Neural cell (in vitro differentiated cells): ENCODE results near the gene LAYN. TPM values are rescaled to one million over a fixed set of nuclear protein-coding genes. Genes with fewer than 3 reads are reported as not detected.

ENCODE experiments used
- H2AFZ ChIP-seq: fragments of 200-600, 300-800 bp; sonication (generic), shearing (Covaris generic); 2 replicates; pipeline ENCODE4 v1.6.0; 2014; ENCODE audit warnings: low read depth, mild to moderate bottlenecking, antibody characterized with exemption, low read length, moderate library complexity
- H3F3A ChIP-seq: fragments of 200-600 bp; shearing (Covaris generic); 2 replicates; pipeline ENCODE4 v1.6.1; 2016; ENCODE audit warnings: mild to moderate bottlenecking, moderate library complexity, mixed read lengths, antibody characterized with exemption, low read length; ENCODE audit not compliant: insufficient read depth, poor library complexity, severe bottlenecking
- H3K27ac ChIP-seq: fragments of 200-600, 300-800 bp; sonication (generic), shearing (Covaris generic); 2 replicates; pipeline ENCODE4 v1.5.1; 2014; ENCODE audit warnings: mild to moderate bottlenecking, low read length, moderate library complexity
- H3K27me3 ChIP-seq: fragments of 300-800, 200-600 bp; sonication (generic), shearing (Covaris generic); 2 replicates; pipeline ENCODE4 v1.6.0; 2014; ENCODE audit warnings: mild to moderate bottlenecking, low read depth, low read length, moderate library complexity; ENCODE audit not compliant: insufficient read depth
- H3K36me3 ChIP-seq: fragments of 300-800, 200-600 bp; sonication (generic), shearing (Covaris generic); 2 replicates; pipeline ENCODE4 v1.5.1; 2014; ENCODE audit warnings: mild to moderate bottlenecking, antibody characterized with exemption, low read length, moderate library complexity; ENCODE audit not compliant: insufficient read depth
- H3K4me2 ChIP-seq: fragments of 300-800, 200-600 bp; sonication (generic), shearing (Covaris generic); 2 replicates; pipeline ENCODE4 v1.6.0; 2014; ENCODE audit warnings: mild to moderate bottlenecking, low read length
- H3K4me3 ChIP-seq: fragments of 300-800, 200-600 bp; sonication (generic), shearing (Covaris generic); 2 replicates; pipeline ENCODE4 v1.5.1; 2014; ENCODE audit warnings: mild to moderate bottlenecking, low read length, moderate library complexity
- H3K79me2 ChIP-seq: fragments of 200-600 bp; shearing (Covaris generic); replicated peaks from 2 replicates; pipeline ENCODE4 v1.6.0; 2014; ENCODE audit warnings: mild to moderate bottlenecking, low read length, moderate library complexity; ENCODE audit not compliant: insufficient read depth
- H3K9ac ChIP-seq: fragments of 300-800, 200-600 bp; sonication (generic), shearing (Covaris generic); 2 replicates; pipeline ENCODE4 v1.6.1; 2016; ENCODE audit warnings: mild to moderate bottlenecking, low read length, mixed read lengths
- H3K9me2 ChIP-seq: fragments of 200-600 bp; shearing (Covaris generic); 2 replicates; pipeline ENCODE4 v1.6.1; 2016; ENCODE audit warnings: mild to moderate bottlenecking, low read length, mixed read lengths; ENCODE audit not compliant: insufficient read depth
- H3K9me3 ChIP-seq: fragments of 200-600, 300-800 bp; sonication (generic), shearing (Covaris generic); 2 replicates; pipeline ENCODE4 v1.6.1; 2016; ENCODE audit warnings: mild to moderate bottlenecking, mixed run types, low read length, moderate library complexity, mixed read lengths
- H4K20me1 ChIP-seq: fragments of 200-600 bp; shearing (Covaris generic); 2 replicates; pipeline ENCODE4 v1.6.1; 2016; ENCODE audit warnings: mild to moderate bottlenecking, mixed run types; ENCODE audit not compliant: insufficient read depth
- EP300 ChIP-seq: fragments of 450-650 bp; conservative IDR thresholded peaks from 2 replicates; pipeline ENCODE4 v1.6.1; 2014; ENCODE audit warnings: antibody characterized with exemption, mild to moderate bottlenecking, moderate library complexity; ENCODE audit not compliant: poor library complexity, severe bottlenecking
- EZH2 ChIP-seq: fragments of 200-600, 300-800 bp; shearing (Covaris generic), sonication (generic); IDR thresholded peaks from 2 replicates; pipeline ENCODE4 v1.6.1; 2014; ENCODE audit warnings: antibody characterized with exemption, low read length, borderline replicate concordance, mild to moderate bottlenecking; ENCODE audit not compliant: insufficient read depth, poor library complexity, severe bottlenecking
- MXI1 ChIP-seq: fragments of 450-650 bp; conservative IDR thresholded peaks from 2 replicates; pipeline ENCODE4 v1.6.1; 2014; ENCODE audit warnings: antibody characterized with exemption, mild to moderate bottlenecking; ENCODE audit not compliant: poor library complexity, severe bottlenecking
- POLR2AphosphoS5 ChIP-seq: IDR thresholded peaks from 2 replicates; pipeline ENCODE4 v1.6.1; 2012
- RAD21 ChIP-seq: fragments of 450-650 bp; conservative IDR thresholded peaks from 2 replicates; pipeline ENCODE4 v1.6.1; 2014; ENCODE audit warnings: antibody characterized with exemption, mild to moderate bottlenecking, moderate library complexity
- SMC3 ChIP-seq: fragments of 450-650 bp; conservative IDR thresholded peaks from 2 replicates; pipeline ENCODE4 v1.6.1; 2014; ENCODE audit warnings: antibody characterized with exemption, mild to moderate bottlenecking, moderate library complexity; ENCODE audit not compliant: poor library complexity
- TAF1 ChIP-seq: IDR thresholded peaks from 2 replicates; pipeline ENCODE4 v1.6.1; 2012; ENCODE audit warnings: low read depth
- polyA plus RNA-seq: library from polyadenylated mRNA; depleted of rRNA; stranded (reverse); fragments of >200 nt; gene quantifications from 2 replicates; pipeline ENCODE4 v1.2.3, GENCODE V29; 2014
- TF ChIP-seq, protein P1 (sequence below): IDR thresholded peaks from 2 replicates; pipeline ENCODE4 v1.6.1; 2012; ENCODE audit warnings: borderline replicate concordance
- TF ChIP-seq, protein P2 (sequence below): fragments of 450-650 bp; IDR thresholded peaks from 2 replicates; pipeline ENCODE4 v1.5.1; 2014; ENCODE audit warnings: antibody characterized with exemption, mild to moderate bottlenecking, moderate library complexity; ENCODE audit not compliant: poor library complexity, severe bottlenecking

The LAYN gene
- polyA plus RNA-seq, 1 donor from 2014 or later, result not detected

DNA sequence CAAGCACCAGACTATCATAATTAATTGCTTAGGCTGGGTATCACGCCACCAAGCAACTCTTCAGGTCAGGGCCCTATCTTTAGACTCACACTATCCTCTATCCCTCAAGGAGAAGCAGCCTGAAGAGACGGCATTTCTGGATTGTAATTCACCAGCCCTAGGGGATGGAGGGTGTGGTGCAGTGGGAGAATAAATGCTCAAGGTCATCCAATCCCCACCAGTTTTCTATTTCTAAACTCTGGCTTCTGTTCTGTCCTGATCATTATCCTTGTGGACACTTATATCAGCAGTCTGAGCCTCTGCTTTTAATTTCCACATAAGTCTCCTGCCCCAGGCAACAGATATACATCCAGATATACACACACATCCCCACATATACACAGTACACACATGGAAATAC, 48.6 kb downstream of the LAYN start:
- no peaks in the 10 kb centered on the region for H3K27me3 ChIP-seq
- H3K27ac ChIP-seq, result no peak overlapping the region
- H3K9me2 ChIP-seq, result no peaks in the 10 kb centered on the region
- no peak overlapping the region for H3K4me2 ChIP-seq
- no peaks in the 10 kb centered on the region for H3K79me2 ChIP-seq
- H4K20me1 ChIP-seq, result no peaks in the 10 kb centered on the region
- no peaks in the 10 kb centered on the region for H3F3A ChIP-seq
- no peak overlapping the region for H3K4me3 ChIP-seq
- no peak overlapping the region for H2AFZ ChIP-seq
- no peak overlapping the region for H3K9ac ChIP-seq
- TF ChIP-seq SMC3, result no peak
- TF ChIP-seq POLR2AphosphoS5, result no peak
- TF ChIP-seq, protein P1, sequence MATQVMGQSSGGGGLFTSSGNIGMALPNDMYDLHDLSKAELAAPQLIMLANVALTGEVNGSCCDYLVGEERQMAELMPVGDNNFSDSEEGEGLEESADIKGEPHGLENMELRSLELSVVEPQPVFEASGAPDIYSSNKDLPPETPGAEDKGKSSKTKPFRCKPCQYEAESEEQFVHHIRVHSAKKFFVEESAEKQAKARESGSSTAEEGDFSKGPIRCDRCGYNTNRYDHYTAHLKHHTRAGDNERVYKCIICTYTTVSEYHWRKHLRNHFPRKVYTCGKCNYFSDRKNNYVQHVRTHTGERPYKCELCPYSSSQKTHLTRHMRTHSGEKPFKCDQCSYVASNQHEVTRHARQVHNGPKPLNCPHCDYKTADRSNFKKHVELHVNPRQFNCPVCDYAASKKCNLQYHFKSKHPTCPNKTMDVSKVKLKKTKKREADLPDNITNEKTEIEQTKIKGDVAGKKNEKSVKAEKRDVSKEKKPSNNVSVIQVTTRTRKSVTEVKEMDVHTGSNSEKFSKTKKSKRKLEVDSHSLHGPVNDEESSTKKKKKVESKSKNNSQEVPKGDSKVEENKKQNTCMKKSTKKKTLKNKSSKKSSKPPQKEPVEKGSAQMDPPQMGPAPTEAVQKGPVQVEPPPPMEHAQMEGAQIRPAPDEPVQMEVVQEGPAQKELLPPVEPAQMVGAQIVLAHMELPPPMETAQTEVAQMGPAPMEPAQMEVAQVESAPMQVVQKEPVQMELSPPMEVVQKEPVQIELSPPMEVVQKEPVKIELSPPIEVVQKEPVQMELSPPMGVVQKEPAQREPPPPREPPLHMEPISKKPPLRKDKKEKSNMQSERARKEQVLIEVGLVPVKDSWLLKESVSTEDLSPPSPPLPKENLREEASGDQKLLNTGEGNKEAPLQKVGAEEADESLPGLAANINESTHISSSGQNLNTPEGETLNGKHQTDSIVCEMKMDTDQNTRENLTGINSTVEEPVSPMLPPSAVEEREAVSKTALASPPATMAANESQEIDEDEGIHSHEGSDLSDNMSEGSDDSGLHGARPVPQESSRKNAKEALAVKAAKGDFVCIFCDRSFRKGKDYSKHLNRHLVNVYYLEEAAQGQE, result no peak
- no peak for TF ChIP-seq EP300
- TF ChIP-seq, protein P2, sequence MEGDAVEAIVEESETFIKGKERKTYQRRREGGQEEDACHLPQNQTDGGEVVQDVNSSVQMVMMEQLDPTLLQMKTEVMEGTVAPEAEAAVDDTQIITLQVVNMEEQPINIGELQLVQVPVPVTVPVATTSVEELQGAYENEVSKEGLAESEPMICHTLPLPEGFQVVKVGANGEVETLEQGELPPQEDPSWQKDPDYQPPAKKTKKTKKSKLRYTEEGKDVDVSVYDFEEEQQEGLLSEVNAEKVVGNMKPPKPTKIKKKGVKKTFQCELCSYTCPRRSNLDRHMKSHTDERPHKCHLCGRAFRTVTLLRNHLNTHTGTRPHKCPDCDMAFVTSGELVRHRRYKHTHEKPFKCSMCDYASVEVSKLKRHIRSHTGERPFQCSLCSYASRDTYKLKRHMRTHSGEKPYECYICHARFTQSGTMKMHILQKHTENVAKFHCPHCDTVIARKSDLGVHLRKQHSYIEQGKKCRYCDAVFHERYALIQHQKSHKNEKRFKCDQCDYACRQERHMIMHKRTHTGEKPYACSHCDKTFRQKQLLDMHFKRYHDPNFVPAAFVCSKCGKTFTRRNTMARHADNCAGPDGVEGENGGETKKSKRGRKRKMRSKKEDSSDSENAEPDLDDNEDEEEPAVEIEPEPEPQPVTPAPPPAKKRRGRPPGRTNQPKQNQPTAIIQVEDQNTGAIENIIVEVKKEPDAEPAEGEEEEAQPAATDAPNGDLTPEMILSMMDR, result no peak
- TF ChIP-seq RAD21, result no peak
- TF ChIP-seq EZH2, result no peak
- H3K36me3 ChIP-seq, result no peaks in the 10 kb centered on the region
- H3K9me3 ChIP-seq, result no peaks in the 10 kb centered on the region

DNA sequence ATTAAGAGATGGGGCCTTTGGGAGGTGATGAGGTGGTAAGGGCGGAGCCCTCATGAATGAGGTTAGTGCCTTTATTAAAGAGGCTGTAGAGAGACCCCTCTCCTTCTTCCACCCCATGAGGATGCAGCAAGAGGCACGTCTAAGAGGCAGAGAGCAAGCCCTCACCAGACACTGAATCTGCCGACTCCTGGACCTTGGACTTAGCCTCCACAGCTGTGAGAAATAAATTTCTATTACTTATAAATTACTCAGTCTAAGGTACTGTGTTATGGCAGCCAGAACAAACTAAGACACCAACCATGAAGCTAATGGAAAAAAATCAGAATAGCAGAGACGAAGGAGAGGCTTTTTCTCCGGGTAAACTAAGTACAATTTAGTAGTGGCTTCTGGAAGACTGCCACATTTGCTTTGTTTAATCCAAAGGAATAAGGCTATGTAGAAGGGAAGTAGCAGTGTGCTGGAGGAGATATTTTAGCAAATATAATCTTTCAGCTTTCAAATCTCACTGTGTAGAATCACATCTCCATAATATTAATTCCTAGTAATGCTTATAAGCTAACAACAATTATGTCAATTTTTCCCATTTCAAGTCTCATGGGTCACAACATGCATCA, 49.5 kb downstream of the LAYN start:
- H3K9ac ChIP-seq, result no peak overlapping the region
- no peaks in the 10 kb centered on the region for H3K9me3 ChIP-seq
- no peak overlapping the region for H3K27ac ChIP-seq
- no peaks in the 10 kb centered on the region for H3K9me2 ChIP-seq
- H3F3A ChIP-seq, result no peaks in the 10 kb centered on the region
- H3K27me3 ChIP-seq, result no peaks in the 10 kb centered on the region
- no peak overlapping the region for H3K4me3 ChIP-seq
- no peaks in the 10 kb centered on the region for H3K79me2 ChIP-seq
- H3K36me3 ChIP-seq, result no peaks in the 10 kb centered on the region
- no peak overlapping the region for H2AFZ ChIP-seq
- H3K4me2 ChIP-seq, result no peak overlapping the region
- no peak for TF ChIP-seq TAF1
- no peak for TF ChIP-seq RAD21
- no peak for TF ChIP-seq MXI1
- TF ChIP-seq SMC3, result no peak
- TF ChIP-seq POLR2AphosphoS5, result no peak
- TF ChIP-seq, protein P2, result no peak
- TF ChIP-seq, protein P1, result no peak
- TF ChIP-seq EP300, result no peak
- TF ChIP-seq EZH2, result no peak
- no peaks in the 10 kb centered on the region for H4K20me1 ChIP-seq
